Astrocyte of the spinal cord (primary cell): ENCODE results near the gene TLL2.

Source experiments
- DNase-seq: peaks from one replicate; pipeline ENCODE4 v3.0.0; 2011; ENCODE audit warnings: low read depth, low spot score
- H3K4me3 ChIP-seq: 2 replicates; pipeline ENCODE4 v1.5.1; 2011; ENCODE audit warnings: low read depth, mild to moderate bottlenecking, low read length, moderate library complexity
- CTCF ChIP-seq: IDR thresholded peaks from 2 replicates; pipeline ENCODE4 v1.5.1; 2012; ENCODE audit warnings: low read depth, mild to moderate bottlenecking, low read length, inconsistent platforms
- in situ Hi-C: cut with HindIII; loops from 2 replicates; pipeline ENCODE4 v1.10.0; 2017; ENCODE audit warnings: low sequenced_read_pairs

Gene TLL2

GRCh38 chr10:96377816-96378294, 135.9 kb downstream of the TLL2 start:
- no peak for TF ChIP-seq CTCF
- H3K4me3 ChIP-seq, result no peak overlapping the region
- in situ Hi-C loops, result no loop called here
- peak; percentile 83 for DNase-seq

- in situ Hi-C loops, result no loop called here
- no peak overlapping the region for H3K4me3 ChIP-seq
- TF ChIP-seq CTCF, result no peak
- DNase-seq, result no peak
These were observed 137.2 kb downstream of the TLL2 start for GRCh38 chr10:96376483-96376882.

GRCh38 chr10:96374985-96375830, 138.5 kb downstream of the TLL2 start:
- peak; percentile 98 for TF ChIP-seq CTCF
- peak; percentile 88 for DNase-seq
- in situ Hi-C loops, result no loop called here
- peak overlapping the region; percentile 33 for H3K4me3 ChIP-seq

GRCh38 chr10:96374639-96374984, 139.1 kb downstream of the TLL2 start:
- TF ChIP-seq CTCF, result no peak
- in situ Hi-C loops, result no loop called here
- DNase-seq, result no peak
- peak overlapping the region; percentile 33 for H3K4me3 ChIP-seq

GRCh38 chr10:96374004-96374403, 139.7 kb downstream of the TLL2 start:
- TF ChIP-seq CTCF, result no peak
- in situ Hi-C loops, result no loop called here
- H3K4me3 ChIP-seq, result no peak overlapping the region
- DNase-seq, result no peak

GRCh38 chr10:96371356-96371755, 142.4 kb downstream of the TLL2 start:
- H3K4me3 ChIP-seq, result no peak overlapping the region
- TF ChIP-seq CTCF, result no peak
- DNase-seq, result no peak
- in situ Hi-C loops, result no loop called here
